Subcutaneous adipose tissue (tissue), 4 donors: ENCODE measurements around the gene C15orf61. TPM values are rescaled to one million over a fixed set of nuclear protein-coding genes. Genes with fewer than 3 reads are reported as not detected.

Experiments used
- CTCF ChIP-seq: fragments of 450-650 bp; IDR thresholded peaks from one replicate; pipeline ENCODE4 v1.5.1; 2016; ENCODE audit warnings: low read depth, mild to moderate bottlenecking, control low read depth, antibody characterized with exemption, moderate library complexity
- total RNA-seq, 4 donors: library from RNA; depleted of rRNA; stranded (reverse); fragments of >200 nt; gene quantifications; one replicate each; pipeline ENCODE4 v1.1.0, GENCODE V29; 2016

The C15orf61 gene
- total RNA-seq, 4 donors from 2014 or later: 7.2 to 12.8 (median 9.0) TPM

- no peak for TF ChIP-seq CTCF
These were observed 33.6 kb downstream of the C15orf61 start for GRCh38 chr15:67554580-67554979.

GRCh38 chr15:67556976-67557570, 36.1 kb downstream of the C15orf61 start:
- TF ChIP-seq CTCF: no peak

- no peak for TF ChIP-seq CTCF
These were observed 37.6 kb downstream of the C15orf61 start for GRCh38 chr15:67558502-67558901.

- no peak for TF ChIP-seq CTCF
These were observed 38.2 kb downstream of the C15orf61 start for GRCh38 chr15:67559158-67559557.

- no peak for TF ChIP-seq CTCF
These were observed 38.6 kb downstream of the C15orf61 start for GRCh38 chr15:67559576-67559975.

- TF ChIP-seq CTCF: no peak
These were observed 39.4 kb downstream of the C15orf61 start for GRCh38 chr15:67560320-67560719.

GRCh38 chr15:67563092-67563491, 42.2 kb downstream of the C15orf61 start:
- no peak for TF ChIP-seq CTCF
